Activated CD4-positive, alpha-beta T cell treated with anti-CD3 and anti-CD28 coated beads for 36 hours (primary cell): ENCODE data around the gene UBR3. TPM values are rescaled to one million over a fixed set of nuclear protein-coding genes. Genes with fewer than 3 reads are reported as not detected.

Source experiments
- ATAC-seq: fragments of 200-7000 bp; cut with Tn5 transposase; one replicate; pipeline ENCODE4 v1.10.0; 2021; ENCODE audit warnings: mild to moderate bottlenecking, moderate library complexity
- CTCF ChIA-PET: fragments of 350-600 bp; sonication (Branson Sonifier 250); formaldehyde crosslinking; loops from one replicate; lab custom pipeline; 2021; ENCODE audit warnings: antibody characterized with exemption; lab: Charles Lee
- POLR2A ChIA-PET: fragments of 350-600 bp; sonication (Branson Sonifier 250); formaldehyde crosslinking; loops from one replicate; lab custom pipeline; 2021; ENCODE audit warnings: antibody characterized with exemption, inconsistent platforms; lab: Charles Lee
- DNase-seq: peaks from one replicate; pipeline ENCODE4 v3.0.0-alpha.2; 2020
- H3K27ac Mint-ChIP-seq: one replicate; pipeline ENCODE4 v1.8.0; 2021; ENCODE audit warnings: mixed read lengths
- H3K27me3 Mint-ChIP-seq: one replicate; pipeline ENCODE4 v1.8.0; 2021; ENCODE audit warnings: mixed read lengths
- H3K36me3 Mint-ChIP-seq: one replicate; pipeline ENCODE4 v1.8.0; 2021; ENCODE audit warnings: low read depth, mixed read lengths
- H3K4me1 Mint-ChIP-seq: one replicate; pipeline ENCODE4 v1.8.0; 2021; ENCODE audit warnings: mixed read lengths
- H3K4me3 Mint-ChIP-seq: one replicate; pipeline ENCODE4 v1.8.0; 2021; ENCODE audit warnings: mild to moderate bottlenecking, moderate library complexity, mixed read lengths
- H3K9me3 Mint-ChIP-seq: one replicate; pipeline ENCODE4 v1.8.0; 2021; ENCODE audit warnings: low read depth, mixed read lengths
- intact Hi-C, 2 experiments: fragments of 100-400 bp; cut with DNase I in 1 of 2; cut with micrococcal nuclease in 1 of 2; formaldehyde crosslinking; loops; one replicate each; pipeline versions ENCODE4 v1.14.2 to v1.15.1; 2022 to 2024; cut with DNase I, micrococcal nuclease
- total RNA-seq, 2 experiments: library from RNA; stranded (reverse); gene quantifications; one replicate each; pipeline ENCODE4 v1.2.3, GENCODE V29; 2021

The UBR3 gene
- total RNA-seq, 2 experiments from 2014 or later: 17.2 to 26.1 TPM

GRCh38 chr2:170087413-170087793 lies 260.1 kb downstream of the UBR3 start:
- DNase-seq (no peak), ATAC-seq (no peak)

GRCh38 chr2:170088776-170089175 lies 261.5 kb downstream of the UBR3 start:
- POLR2A ChIA-PET: no interaction called here
- Mint-ChIP-seq H3K9me3 (peaks cover 15% of the 10 kb centered on the region), H3K27ac (no peak overlapping the region), H3K36me3 (peaks cover 2% of the 10 kb centered on the region), H3K4me3 (no peak overlapping the region), H3K4me1 (no peaks in the 10 kb centered on the region), H3K27me3 (no peaks in the 10 kb centered on the region)
- intact Hi-C loops: no loop called here
- CTCF ChIA-PET: interaction anchor here (1.8 kb wide), 1 partner anchor 9 kb away, joined by 4 read pairs; no protein-coding TSS in a partner anchor
- no peak for ATAC-seq
- no peak for DNase-seq

More at GRCh38 chr2:170087413-170087793, 260.1 kb downstream of the UBR3 start:
- no peaks in the 10 kb centered on the region for H3K4me1 Mint-ChIP-seq
- H3K9me3 Mint-ChIP-seq: peaks cover 12% of the 10 kb centered on the region
- H3K4me3 Mint-ChIP-seq: no peak overlapping the region
- H3K36me3 Mint-ChIP-seq: peaks cover 2% of the 10 kb centered on the region
- H3K27ac Mint-ChIP-seq: no peak overlapping the region
- H3K27me3 Mint-ChIP-seq: no peaks in the 10 kb centered on the region
- ChIA-PET CTCF (interaction anchor here (0.6 kb wide), 1 partner anchor 10 kb away, joined by 3 read pairs; no protein-coding TSS in a partner anchor), POLR2A (no interaction called here)
- intact Hi-C loops: no loop called here

- ChIA-PET POLR2A (no interaction called here), CTCF (no interaction called here)
- Mint-ChIP-seq H3K9me3 (peaks cover 15% of the 10 kb centered on the region), H3K27me3 (no peaks in the 10 kb centered on the region), H3K4me3 (no peak overlapping the region), H3K27ac (no peak overlapping the region), H3K36me3 (peaks cover 2% of the 10 kb centered on the region), H3K4me1 (no peaks in the 10 kb centered on the region)
- intact Hi-C loops: no loop called here
- ATAC-seq (no peak), DNase-seq (no peak)
Observed at GRCh38 chr2:170090229-170090628, 263.0 kb downstream of the UBR3 start.

- CTCF ChIA-PET: no interaction called here
- Mint-ChIP-seq H3K36me3 (peaks cover 2% of the 10 kb centered on the region), H3K27ac (no peak overlapping the region), H3K4me3 (no peak overlapping the region), H3K4me1 (no peaks in the 10 kb centered on the region), H3K27me3 (peaks cover 2% of the 10 kb centered on the region), H3K9me3 (peaks cover 15% of the 10 kb centered on the region)
- DNase-seq (no peak), ATAC-seq (no peak)
- intact Hi-C loops: no loop called here
- POLR2A ChIA-PET: no interaction called here
Observed at GRCh38 chr2:170091436-170091835, 264.2 kb downstream of the UBR3 start.

- Mint-ChIP-seq H3K36me3 (peaks cover 2% of the 10 kb centered on the region), H3K4me1 (no peaks in the 10 kb centered on the region), H3K9me3 (peaks cover 15% of the 10 kb centered on the region), H3K4me3 (no peak overlapping the region), H3K27me3 (peaks cover 2% of the 10 kb centered on the region), H3K27ac (no peak overlapping the region)
- CTCF ChIA-PET: interaction anchor here (1.2 kb wide), 1 partner anchor 10 kb away, joined by 3 read pairs; no protein-coding TSS in a partner anchor
- POLR2A ChIA-PET: no interaction called here
- DNase-seq: no peak
- no peak for ATAC-seq
- intact Hi-C loops: no loop called here
Observed at GRCh38 chr2:170092436-170093060, 265.3 kb downstream of the UBR3 start.

DNA sequence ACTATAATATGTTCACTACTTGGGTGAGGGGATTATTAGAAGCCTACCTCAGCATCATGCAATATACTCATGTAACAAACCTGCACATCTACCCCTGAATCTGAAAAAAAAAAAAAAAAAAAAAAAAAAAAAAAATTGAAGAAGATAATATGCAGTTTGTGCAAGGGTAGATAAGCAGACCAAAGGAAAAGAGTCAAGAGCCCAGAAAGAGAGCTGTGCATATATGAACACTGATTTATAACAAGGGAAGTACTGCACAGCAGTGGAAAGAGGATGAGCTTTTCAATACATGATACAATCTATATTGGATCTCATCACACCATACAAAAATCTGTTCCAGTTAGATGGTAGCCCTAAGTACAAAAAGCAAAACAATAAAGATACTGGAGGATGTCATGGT lies 268.1 kb downstream of the UBR3 start:
- H3K27ac Mint-ChIP-seq: no peak overlapping the region
- ATAC-seq (no peak), DNase-seq (no peak)
- peaks cover 4% of the 10 kb centered on the region for H3K27me3 Mint-ChIP-seq
- H3K4me3 Mint-ChIP-seq: no peak overlapping the region
- no peaks in the 10 kb centered on the region for H3K4me1 Mint-ChIP-seq
- CTCF ChIA-PET: no interaction called here
- intact Hi-C loops: no loop called here
- POLR2A ChIA-PET: no interaction called here
- peaks cover 13% of the 10 kb centered on the region for H3K9me3 Mint-ChIP-seq
- H3K36me3 Mint-ChIP-seq: peaks cover 2% of the 10 kb centered on the region

DNA sequence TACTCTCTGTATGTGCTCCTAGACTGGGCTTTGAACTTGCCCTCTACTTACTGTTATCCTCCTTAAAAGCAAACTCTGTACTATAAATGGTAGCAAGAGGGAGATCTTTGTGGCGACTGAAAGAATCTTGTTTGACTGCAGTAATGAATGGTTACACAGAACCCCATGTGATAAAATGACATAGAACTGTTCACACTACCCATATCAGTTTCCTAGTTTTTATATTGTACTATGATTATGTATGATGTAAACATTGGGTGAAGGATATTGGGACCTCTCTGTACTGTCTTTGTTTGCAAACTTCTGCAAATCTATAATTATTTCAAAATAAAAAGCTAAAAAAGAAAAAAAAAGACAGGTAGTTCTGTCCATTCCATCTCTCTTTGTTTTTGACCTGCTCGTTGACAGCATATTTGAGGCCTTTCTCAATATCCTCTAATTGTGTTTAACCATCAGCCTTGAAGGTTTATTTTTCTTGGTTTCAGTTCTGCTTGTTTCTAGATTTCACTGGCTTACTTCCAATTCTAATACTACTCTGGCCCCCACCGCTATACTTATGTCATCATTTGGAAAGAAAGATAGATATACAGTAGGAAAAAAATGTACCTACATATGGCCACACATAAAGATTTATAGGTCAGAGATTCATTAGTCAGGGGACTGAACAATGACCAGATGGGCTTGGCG lies 271.5 kb downstream of the UBR3 start:
- DNase-seq (no peak), ATAC-seq (no peak)
- ChIA-PET POLR2A (no interaction called here), CTCF (no interaction called here)
- peaks cover 5% of the 10 kb centered on the region for H3K27me3 Mint-ChIP-seq
- H3K4me3 Mint-ChIP-seq: no peak overlapping the region
- H3K9me3 Mint-ChIP-seq: no peaks in the 10 kb centered on the region
- intact Hi-C loops: no loop called here
- H3K36me3 Mint-ChIP-seq: no peaks in the 10 kb centered on the region
- H3K4me1 Mint-ChIP-seq: no peaks in the 10 kb centered on the region
- no peak overlapping the region for H3K27ac Mint-ChIP-seq

DNA sequence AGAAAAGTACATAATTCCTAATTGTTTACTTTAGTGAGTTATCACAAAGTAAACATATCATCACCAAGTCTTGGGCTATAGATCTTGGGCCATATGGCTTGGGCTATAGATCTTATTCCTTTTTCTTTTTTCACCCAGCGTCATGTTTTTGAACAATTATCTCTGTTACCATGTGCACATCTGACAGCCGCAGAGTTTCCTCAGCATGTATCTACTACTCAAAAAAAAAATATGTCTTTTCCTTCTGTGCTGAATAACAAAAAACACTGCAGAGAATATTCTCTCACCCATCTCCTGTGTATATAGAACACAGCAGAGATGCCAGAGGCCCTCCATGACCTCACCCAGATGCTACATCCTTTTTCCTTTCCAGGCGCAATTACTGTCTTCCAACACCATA lies 274.5 kb downstream of the UBR3 start:
- H3K36me3 Mint-ChIP-seq: no peaks in the 10 kb centered on the region
- no peak overlapping the region for H3K27ac Mint-ChIP-seq
- H3K27me3 Mint-ChIP-seq: peaks cover 4% of the 10 kb centered on the region
- ChIA-PET CTCF (no interaction called here), POLR2A (no interaction called here)
- intact Hi-C loops: no loop called here
- H3K4me1 Mint-ChIP-seq: no peaks in the 10 kb centered on the region
- DNase-seq: no peak
- no peaks in the 10 kb centered on the region for H3K9me3 Mint-ChIP-seq
- no peak overlapping the region for H3K4me3 Mint-ChIP-seq
- ATAC-seq: no peak

DNA sequence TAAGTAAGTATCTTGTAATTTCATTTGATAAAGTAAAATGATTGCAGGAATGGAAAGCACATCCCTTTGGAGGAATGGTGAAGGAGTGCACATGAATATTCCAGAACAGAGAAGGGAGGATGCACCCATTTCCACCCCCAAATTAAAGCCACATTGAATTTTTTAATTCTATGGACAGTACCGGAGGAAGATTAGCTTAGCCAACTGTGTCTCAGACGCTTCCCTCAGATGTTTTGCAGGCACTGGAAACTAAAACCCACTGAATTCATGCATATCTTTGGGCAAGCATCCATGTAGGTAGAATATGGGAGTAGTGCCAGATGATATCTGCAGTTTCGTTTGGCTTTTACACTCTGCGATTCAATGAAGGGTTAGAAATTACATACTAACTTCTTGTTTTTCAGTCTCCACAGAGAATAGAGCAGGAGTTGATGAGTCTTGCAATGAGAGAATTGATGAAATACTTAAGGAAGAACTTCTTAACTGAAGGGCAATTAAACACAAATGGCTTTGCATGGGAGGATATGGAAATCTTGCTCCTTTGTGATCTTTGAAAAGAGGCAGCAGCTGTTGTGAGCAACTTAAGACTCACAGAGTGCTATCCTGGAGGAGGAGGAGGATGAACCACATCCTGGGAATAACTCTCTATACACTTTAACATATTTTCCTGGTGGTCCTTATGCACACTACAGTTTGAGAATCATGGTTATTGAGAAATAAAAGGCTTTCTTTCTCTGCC lies 279.0 kb downstream of the UBR3 start:
- H3K27ac Mint-ChIP-seq: no peak overlapping the region
- CTCF ChIA-PET: interaction anchor here (0.8 to 1.0 kb wide), 3 partner anchors 45 to 208 kb away, joined by 3 to 4 read pairs (median 3); no protein-coding TSS in a partner anchor
- intact Hi-C loops: no loop called here
- no peaks in the 10 kb centered on the region for H3K4me1 Mint-ChIP-seq
- no peak overlapping the region for H3K4me3 Mint-ChIP-seq
- no peaks in the 10 kb centered on the region for H3K27me3 Mint-ChIP-seq
- H3K36me3 Mint-ChIP-seq: no peaks in the 10 kb centered on the region
- no peaks in the 10 kb centered on the region for H3K9me3 Mint-ChIP-seq
- DNase-seq (no peak), ATAC-seq (no peak)
- POLR2A ChIA-PET: no interaction called here

DNA sequence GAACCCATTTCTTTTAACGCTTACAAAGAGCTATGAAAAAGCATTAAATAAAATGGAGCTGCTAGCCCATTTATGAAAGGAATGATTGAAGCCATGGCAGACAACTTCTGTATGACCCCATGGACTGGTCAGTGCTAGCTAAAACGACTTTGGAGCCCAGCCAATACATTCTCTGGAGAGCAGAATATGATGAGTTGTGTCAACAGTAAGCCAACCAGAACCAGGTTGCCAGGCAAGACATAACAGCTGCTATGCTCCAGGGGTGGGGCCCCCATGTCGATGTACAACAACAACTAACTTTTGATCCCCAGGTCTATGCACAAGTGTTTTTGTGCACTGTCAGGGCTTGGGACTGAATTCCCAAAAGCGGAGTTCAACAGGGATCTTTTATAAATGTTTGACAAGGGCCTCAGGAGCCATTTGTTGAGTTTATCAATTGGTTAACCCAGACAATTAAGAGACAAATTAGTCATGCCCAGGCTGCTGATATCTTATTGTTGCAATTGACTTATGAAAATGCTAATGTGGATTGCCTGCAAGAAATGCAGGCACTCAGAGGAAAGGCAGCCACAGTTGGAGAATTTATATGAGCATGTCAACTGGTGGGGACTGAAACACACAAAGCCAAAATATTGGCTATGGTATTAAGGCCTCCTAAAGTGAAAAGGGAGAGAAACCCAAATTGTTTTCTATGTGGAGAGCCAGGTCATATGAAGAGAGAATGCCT lies 286.1 kb downstream of the UBR3 start:
- no peaks in the 10 kb centered on the region for H3K36me3 Mint-ChIP-seq

GRCh38 chr2:170115501-170116229 lies 288.4 kb downstream of the UBR3 start:
- CTCF ChIA-PET: interaction anchor here (0.7 kb wide), 1 partner anchor 77 kb away, joined by 3 read pairs; no protein-coding TSS in a partner anchor
- ATAC-seq: no peak

More for the DNA sequence above, 286.1 kb downstream of the UBR3 start:
- no peak overlapping the region for H3K4me3 Mint-ChIP-seq
- DNase-seq: no peak
- H3K27me3 Mint-ChIP-seq: no peaks in the 10 kb centered on the region
- no peak overlapping the region for H3K27ac Mint-ChIP-seq
- intact Hi-C loops: no loop called here
- POLR2A ChIA-PET: no interaction called here
- CTCF ChIA-PET: no interaction called here
- no peaks in the 10 kb centered on the region for H3K4me1 Mint-ChIP-seq
- ATAC-seq: no peak
- H3K9me3 Mint-ChIP-seq: no peaks in the 10 kb centered on the region

More at GRCh38 chr2:170115501-170116229, 288.4 kb downstream of the UBR3 start:
- no peaks in the 10 kb centered on the region for H3K9me3 Mint-ChIP-seq
- no peaks in the 10 kb centered on the region for H3K36me3 Mint-ChIP-seq
- POLR2A ChIA-PET: no interaction called here
- no peaks in the 10 kb centered on the region for H3K4me1 Mint-ChIP-seq
- no peak for DNase-seq
- no peaks in the 10 kb centered on the region for H3K27me3 Mint-ChIP-seq
- intact Hi-C loops: no loop called here
- H3K4me3 Mint-ChIP-seq: no peak overlapping the region
- no peak overlapping the region for H3K27ac Mint-ChIP-seq
